AG04450 (cell line): ENCODE measurements around the gene TGFB3. TPM values are rescaled to one million over a fixed set of nuclear protein-coding genes. Genes with fewer than 3 reads are reported as not detected.

ENCODE experiments used
- CTCF ChIA-PET: fragments of 300-600, 350-600 bp; formaldehyde crosslinking; extraction: SDS; loops from one replicate; lab custom pipeline; 2022; ENCODE audit warnings: antibody characterized with exemption, inconsistent platforms; lab: Charles Lee
- POLR2A ChIA-PET: fragments of 350-600 bp; formaldehyde crosslinking; extraction: SDS; loops from one replicate; lab custom pipeline; 2021; ENCODE audit warnings: antibody characterized with exemption, inconsistent platforms; lab: Yijun Ruan, JAX
- DNase-seq: peaks from one replicate; pipeline ENCODE4 v3.0.0-alpha.2; 2011; ENCODE audit warnings: low read depth, low spot score
- H3K27ac ChIP-seq: one replicate; pipeline ENCODE4 v1.5.1; 2012; ENCODE audit warnings: low read depth, low read length, control low read depth
- H3K27me3 ChIP-seq: one replicate; pipeline ENCODE4 v1.6.0; 2012; ENCODE audit warnings: low read length; ENCODE audit not compliant: control insufficient read depth, insufficient read depth
- H3K4me3 ChIP-seq: 2 replicates; pipeline ENCODE4 v1.5.1; 2011; ENCODE audit warnings: mild to moderate bottlenecking, low read depth, low read length, control low read depth
- H3K9me3 ChIP-seq: 2 replicates; pipeline ENCODE4 v1.5.1; 2012; ENCODE audit warnings: low read length; ENCODE audit not compliant: control insufficient read depth, insufficient read depth
- polyA plus RNA-seq: library from polyadenylated mRNA; depleted of rRNA; stranded (reverse); fragments of >200 nt; gene quantifications from 2 replicates; pipeline ENCODE4 v1.2.3, GENCODE V29; 2011
- TF ChIP-seq, protein P1 (sequence below): IDR thresholded peaks from 2 replicates; pipeline ENCODE4 v1.5.1; 2011; ENCODE audit warnings: low read depth, low read length, control low read depth, inconsistent platforms

Gene TGFB3
- polyA plus RNA-seq, 1 experiment = 3.6 TPM

DNA sequence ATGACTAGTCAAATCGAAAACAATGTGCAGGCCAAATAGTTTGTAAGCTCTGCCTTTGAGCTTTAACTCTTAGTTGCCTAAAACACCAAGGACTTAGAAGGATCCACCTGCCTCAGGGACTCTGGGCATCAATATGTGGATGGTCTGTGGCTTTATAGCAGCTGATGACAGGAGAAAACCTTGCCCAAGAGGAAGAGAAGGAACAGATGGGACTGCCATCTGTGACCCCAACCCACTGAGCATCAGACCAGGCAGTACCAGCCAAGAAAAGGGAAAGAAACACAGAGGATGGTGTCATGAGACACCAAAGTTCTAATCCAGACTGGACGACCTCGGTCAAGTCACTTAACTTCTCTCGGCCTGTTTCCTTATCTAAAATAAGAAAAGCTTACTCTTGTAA, 12.7 kb downstream of the TGFB3 start:
- DNase-seq = no peak
- H3K27ac ChIP-seq = no peak overlapping the region
- TF ChIP-seq, protein P1, sequence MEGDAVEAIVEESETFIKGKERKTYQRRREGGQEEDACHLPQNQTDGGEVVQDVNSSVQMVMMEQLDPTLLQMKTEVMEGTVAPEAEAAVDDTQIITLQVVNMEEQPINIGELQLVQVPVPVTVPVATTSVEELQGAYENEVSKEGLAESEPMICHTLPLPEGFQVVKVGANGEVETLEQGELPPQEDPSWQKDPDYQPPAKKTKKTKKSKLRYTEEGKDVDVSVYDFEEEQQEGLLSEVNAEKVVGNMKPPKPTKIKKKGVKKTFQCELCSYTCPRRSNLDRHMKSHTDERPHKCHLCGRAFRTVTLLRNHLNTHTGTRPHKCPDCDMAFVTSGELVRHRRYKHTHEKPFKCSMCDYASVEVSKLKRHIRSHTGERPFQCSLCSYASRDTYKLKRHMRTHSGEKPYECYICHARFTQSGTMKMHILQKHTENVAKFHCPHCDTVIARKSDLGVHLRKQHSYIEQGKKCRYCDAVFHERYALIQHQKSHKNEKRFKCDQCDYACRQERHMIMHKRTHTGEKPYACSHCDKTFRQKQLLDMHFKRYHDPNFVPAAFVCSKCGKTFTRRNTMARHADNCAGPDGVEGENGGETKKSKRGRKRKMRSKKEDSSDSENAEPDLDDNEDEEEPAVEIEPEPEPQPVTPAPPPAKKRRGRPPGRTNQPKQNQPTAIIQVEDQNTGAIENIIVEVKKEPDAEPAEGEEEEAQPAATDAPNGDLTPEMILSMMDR = no peak
- CTCF ChIA-PET = interaction anchor here (1.1 to 1.8 kb wide), 5 partner anchors 10 to 260 kb away, joined by 5 to 10 read pairs (median 7); partner anchors contain the start of gene TGFB3
- no peaks in the 10 kb centered on the region for H3K27me3 ChIP-seq
- no peaks in the 10 kb centered on the region for H3K9me3 ChIP-seq
- no peak overlapping the region for H3K4me3 ChIP-seq
- POLR2A ChIA-PET = no interaction called here

DNA sequence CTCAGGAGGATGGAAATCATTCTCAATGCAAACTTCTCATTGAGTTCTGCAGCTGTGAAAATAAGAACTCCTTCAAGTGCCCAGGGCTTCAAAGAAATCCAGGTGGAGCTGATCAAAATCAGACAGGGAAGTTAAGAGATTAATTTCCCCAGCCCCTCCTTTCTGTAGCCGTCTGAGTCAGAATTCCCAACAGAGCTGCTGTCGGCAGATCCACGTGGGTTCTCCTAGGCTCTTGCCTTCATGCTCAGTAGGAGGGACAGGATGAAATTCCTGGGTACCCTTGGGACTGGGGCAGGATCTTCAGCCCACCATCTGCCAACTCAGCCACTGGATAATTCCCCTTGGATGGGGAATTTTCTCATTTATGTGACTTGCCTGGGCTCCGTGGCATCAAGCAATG, 13.3 kb downstream of the TGFB3 start:
- TF ChIP-seq, protein P1 = no peak
- no peak for DNase-seq
- no peak overlapping the region for H3K4me3 ChIP-seq
- no peaks in the 10 kb centered on the region for H3K9me3 ChIP-seq
- no peak overlapping the region for H3K27ac ChIP-seq
- no peaks in the 10 kb centered on the region for H3K27me3 ChIP-seq
- POLR2A ChIA-PET = no interaction called here
- CTCF ChIA-PET = interaction anchor here (1.1 to 1.5 kb wide), 2 partner anchors 257 to 259 kb away, joined by 5 read pairs; no protein-coding TSS in a partner anchor

DNA sequence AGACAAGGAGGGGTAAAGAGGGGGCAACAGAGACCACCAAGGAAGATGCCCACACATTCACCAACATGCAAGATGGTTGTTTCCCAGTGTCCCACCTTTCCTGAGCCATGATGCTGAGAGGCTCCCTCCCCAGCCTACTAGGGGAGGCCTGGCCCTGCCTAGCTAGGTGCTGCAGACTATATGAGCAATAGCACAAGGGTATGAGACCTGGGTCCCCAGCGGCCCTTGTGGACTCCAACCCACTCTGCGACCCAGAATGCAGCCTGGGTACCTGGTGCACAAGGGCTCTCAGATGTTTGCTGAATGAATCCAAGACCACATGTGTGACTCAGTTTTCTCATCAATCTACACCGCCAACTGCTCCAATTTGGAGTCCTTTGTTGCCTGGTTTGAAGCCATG, 13.9 kb downstream of the TGFB3 start:
- Histone ChIP-seq H3K27ac (no peak overlapping the region), H3K4me3 (no peak overlapping the region), H3K9me3 (no peaks in the 10 kb centered on the region), H3K27me3 (no peaks in the 10 kb centered on the region)
- TF ChIP-seq, protein P1 = no peak
- ChIA-PET POLR2A (no interaction called here), CTCF (interaction anchor here (0.6 to 1.3 kb wide), 3 partner anchors 49 to 256 kb away, joined by 3 to 5 read pairs (median 3); no protein-coding TSS in a partner anchor)
- no peak for DNase-seq

DNA sequence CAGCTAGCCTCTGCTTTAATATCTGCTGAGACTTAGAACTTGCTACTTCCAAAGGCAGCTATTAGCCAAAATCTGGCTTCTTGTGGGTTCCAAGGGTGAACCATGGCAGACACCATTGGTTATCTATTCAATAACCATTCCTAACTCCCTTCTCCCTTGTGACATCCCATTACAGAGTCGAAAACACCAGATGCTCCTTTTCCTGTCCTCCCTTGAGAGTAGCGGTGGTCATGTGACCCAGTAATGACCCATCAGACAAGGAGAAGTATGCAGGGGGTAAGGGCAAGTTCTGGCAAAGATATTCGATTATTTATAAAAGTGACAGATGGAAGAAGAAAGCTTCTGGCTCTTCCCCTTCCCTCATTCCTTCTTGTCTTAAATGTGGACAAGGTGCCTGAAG, 20.1 kb downstream of the TGFB3 start:
- Histone ChIP-seq H3K27me3 (no peaks in the 10 kb centered on the region), H3K4me3 (no peak overlapping the region), H3K9me3 (no peaks in the 10 kb centered on the region), H3K27ac (no peak overlapping the region)
- DNase-seq = no peak
- ChIA-PET CTCF (interaction anchor here (0.7 kb wide), 1 partner anchor 55 kb away, joined by 4 read pairs; no protein-coding TSS in a partner anchor), POLR2A (no interaction called here)
- TF ChIP-seq, protein P1 = no peak

GRCh38 chr14:75960231-75960630, 21.6 kb downstream of the TGFB3 start:
- no peak overlapping the region for H3K27ac ChIP-seq
- H3K9me3 ChIP-seq = no peaks in the 10 kb centered on the region
- H3K4me3 ChIP-seq = no peak overlapping the region
- TF ChIP-seq, protein P1 = no peak
- no peak for DNase-seq
- CTCF ChIA-PET = interaction anchor here (0.7 to 1.2 kb wide), 5 partner anchors 55 to 249 kb away, joined by 3 to 9 read pairs (median 5); no protein-coding TSS in a partner anchor
- no peaks in the 10 kb centered on the region for H3K27me3 ChIP-seq
- POLR2A ChIA-PET = no interaction called here
